ENCODE results near the gene PIK3R1. TPM values are rescaled to one million over a fixed set of nuclear protein-coding genes. Genes with fewer than 3 reads are reported as not detected.

PIK3R1 gene
- total RNA-seq, 6 experiments from 2014 or later: 36.3 to 173 (median 72.8) TPM

DNA sequence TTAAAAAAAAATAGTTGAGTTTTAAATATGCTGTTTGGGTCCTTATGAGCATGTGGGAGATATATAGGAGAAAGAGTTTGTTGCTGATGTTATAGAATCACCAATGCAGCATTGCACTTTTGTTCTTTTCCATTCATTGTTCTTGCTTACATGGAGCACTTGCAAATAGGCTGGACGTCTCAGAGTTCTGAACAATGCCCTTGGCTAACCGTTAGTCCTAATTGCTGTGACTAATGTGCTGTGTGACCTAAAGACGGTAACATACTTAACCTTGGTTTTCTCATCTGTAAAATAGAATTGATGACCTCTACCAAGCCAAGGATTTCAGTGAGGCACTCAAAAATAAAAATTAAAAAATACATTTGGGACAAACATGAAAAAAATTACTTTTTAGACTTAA lies 29.8 kb downstream of the PIK3R1 start:
- Histone ChIP-seq H3K27ac (no peak overlapping the region), H3K4me3 (no peak overlapping the region), H3K9me3 (no peaks in the 10 kb centered on the region), H3K4me1 (peaks cover 0 to 60% (median 16%) of the 10 kb centered on the region in 4 donors), H3K27me3 (no peaks in the 10 kb centered on the region), H3K36me3 (peaks cover 0 to 2% (median 0%) of the 10 kb centered on the region in 4 donors)
- 41% methylated on average over 3 of the region's 3 CpGs for WGBS (ENCODE audit: insufficient coverage, low coverage, low lambda C conversion rate, missing lambda C conversion rate)
- TF ChIP-seq POLR2A (IDR thresholded peaks at IDR 0.05): no peak
- TF ChIP-seq CTCF (IDR thresholded peaks at IDR 0.05): no peak
- no peak for DNase-seq
- ATAC-seq: no peak
- intact Hi-C loops (cut with DNase I): no loop called here

DNA sequence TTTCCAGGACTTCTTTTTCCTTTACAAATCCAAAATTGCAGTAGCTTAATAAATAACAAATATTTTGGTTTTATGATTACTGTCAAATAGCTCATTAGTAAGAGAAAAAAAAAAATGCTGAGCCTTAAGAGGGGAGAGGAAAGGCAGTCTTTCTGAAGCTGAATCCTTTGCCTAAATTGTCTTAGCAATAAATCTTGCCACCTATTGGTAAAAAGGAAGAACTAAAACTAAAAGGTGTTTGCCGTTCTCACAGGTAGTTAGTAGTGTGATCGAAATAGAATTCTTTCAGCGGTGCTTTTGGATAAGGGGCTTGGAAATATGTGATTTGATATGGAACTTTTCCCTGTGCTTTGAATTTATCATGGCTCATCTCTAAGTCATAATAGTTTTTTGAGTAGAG lies 31.2 kb downstream of the PIK3R1 start:
- Histone ChIP-seq H3K4me1 (peaks cover 0 to 60% (median 16%) of the 10 kb centered on the region in 4 donors), H3K27ac (no peak overlapping the region), H3K27me3 (no peaks in the 10 kb centered on the region), H3K9me3 (no peaks in the 10 kb centered on the region), H3K4me3 (no peak overlapping the region), H3K36me3 (peaks cover 0 to 1% (median 0%) of the 10 kb centered on the region in 4 donors)
- TF ChIP-seq POLR2A (IDR thresholded peaks at IDR 0.05) (no peak), CTCF (IDR thresholded peaks at IDR 0.05) (peak; percentile 6 to 29 (median 15))
- intact Hi-C loops (cut with DNase I): no loop called here
- 72% methylated on average over 3 of the region's 3 CpGs for WGBS (ENCODE audit: insufficient coverage, low coverage, low lambda C conversion rate, missing lambda C conversion rate)
- ATAC-seq (peak in 1 of 4 donors; percentile 16), DNase-seq (no peak)

DNA sequence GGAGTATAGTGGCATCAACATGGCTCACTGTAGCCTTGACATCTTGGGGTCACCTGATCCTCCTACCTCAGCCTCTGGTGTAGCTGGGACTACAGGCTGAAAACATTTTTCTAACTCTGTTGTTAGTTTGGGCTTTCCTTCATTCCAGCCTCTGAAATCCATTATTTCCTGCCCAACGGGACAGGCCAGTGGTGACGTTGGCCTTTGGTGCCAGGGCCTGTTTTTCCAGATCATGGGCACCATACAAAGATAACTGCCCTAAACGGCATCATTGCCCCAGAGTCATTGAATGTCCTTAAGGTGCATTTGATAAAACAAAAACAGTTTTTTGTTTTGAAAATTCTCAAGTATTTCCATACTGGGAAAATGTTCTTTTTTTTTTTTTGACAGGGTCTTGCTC lies 32.1 kb downstream of the PIK3R1 start:
- TF ChIP-seq CTCF (IDR thresholded peaks at IDR 0.05) (no peak), POLR2A (IDR thresholded peaks at IDR 0.05) (no peak)
- Histone ChIP-seq H3K4me1 (peaks cover 0 to 66% (median 16%) of the 10 kb centered on the region in 4 donors), H3K27ac (no peak overlapping the region), H3K4me3 (no peak overlapping the region), H3K9me3 (no peaks in the 10 kb centered on the region), H3K36me3 (no peaks in the 10 kb centered on the region), H3K27me3 (no peaks in the 10 kb centered on the region)
- WGBS (ENCODE audit: insufficient coverage, low coverage, low lambda C conversion rate, missing lambda C conversion rate): 69% methylated on average over 3 of the region's 3 CpGs
- ATAC-seq (no peak), DNase-seq (no peak)
- intact Hi-C loops (cut with DNase I): no loop called here

DNA sequence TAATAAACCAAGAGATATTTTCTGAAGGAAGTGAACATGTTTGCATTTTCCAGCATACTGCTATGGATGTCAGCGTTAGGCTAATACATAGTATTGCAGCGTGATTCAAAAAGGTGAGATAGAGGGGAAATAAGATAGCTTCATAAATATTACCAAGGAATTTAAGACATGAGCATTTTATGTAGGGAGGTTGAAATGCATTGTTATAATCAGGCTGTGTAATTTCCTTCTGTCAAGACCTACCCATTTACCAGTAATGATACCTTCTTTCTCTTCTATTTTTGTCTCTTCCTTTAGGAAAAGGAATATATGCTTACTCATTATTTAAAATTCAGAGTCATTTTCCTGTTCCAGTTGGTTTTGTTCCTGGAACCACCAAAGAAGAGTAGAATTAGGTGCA lies 33.3 kb downstream of the PIK3R1 start:
- H3K4me1 ChIP-seq: peaks cover 0 to 71% (median 18%) of the 10 kb centered on the region in 4 donors
- H3K9me3 ChIP-seq: no peaks in the 10 kb centered on the region
- DNase-seq: no peak
- no peaks in the 10 kb centered on the region for H3K36me3 ChIP-seq
- no peak for TF ChIP-seq POLR2A (IDR thresholded peaks at IDR 0.05)
- TF ChIP-seq CTCF (IDR thresholded peaks at IDR 0.05): no peak
- no peak overlapping the region for H3K4me3 ChIP-seq
- ATAC-seq: no peak
- H3K27me3 ChIP-seq: no peaks in the 10 kb centered on the region
- intact Hi-C loops (cut with DNase I): no loop called here
- 51% methylated on average over 2 of the region's 2 CpGs for WGBS (ENCODE audit: insufficient coverage, low coverage, low lambda C conversion rate, missing lambda C conversion rate)
- H3K27ac ChIP-seq: no peak overlapping the region

DNA sequence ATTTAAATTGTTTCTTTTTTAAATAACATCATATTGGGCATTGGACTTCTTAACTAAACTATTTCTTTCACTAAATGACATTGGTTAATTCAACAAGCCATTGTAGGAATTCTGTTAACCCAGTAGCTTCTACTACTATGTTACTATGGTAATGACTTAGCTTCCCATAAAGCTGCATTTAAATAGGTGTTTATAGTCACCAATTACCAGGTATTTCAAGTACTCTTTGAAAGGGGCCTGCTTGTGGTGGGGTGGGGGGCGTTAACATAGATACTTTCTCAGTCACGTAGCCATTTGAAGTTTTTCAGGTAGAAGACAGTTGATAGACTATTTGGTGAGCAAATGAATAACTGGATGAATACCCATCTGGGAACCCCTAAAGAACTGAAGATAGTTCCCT lies 34.0 kb downstream of the PIK3R1 start:
- DNase-seq (no peak), ATAC-seq (no peak)
- Histone ChIP-seq H3K27me3 (no peaks in the 10 kb centered on the region), H3K9me3 (no peaks in the 10 kb centered on the region), H3K4me3 (no peak overlapping the region), H3K4me1 (peaks cover 0 to 72% (median 20%) of the 10 kb centered on the region in 4 donors), H3K27ac (no peak overlapping the region), H3K36me3 (no peaks in the 10 kb centered on the region)
- intact Hi-C loops (cut with DNase I): no loop called here
- WGBS (ENCODE audit: insufficient coverage, low coverage, low lambda C conversion rate, missing lambda C conversion rate): 83% methylated on average over 2 of the region's 2 CpGs
- TF ChIP-seq CTCF (IDR thresholded peaks at IDR 0.05): no peak
- no peak for TF ChIP-seq POLR2A (IDR thresholded peaks at IDR 0.05)
